GM12891 (cell line): ENCODE data around the gene C21orf91.
"Not testable (repeated sequence)": the region's sequence is repeated elsewhere in the genome, so short reads cannot be mapped to it uniquely, and the experiment has no call there.

Source experiments
- DNase-seq: peaks from one replicate; pipeline ENCODE4 v3.0.0; 2011; ENCODE audit warnings: low spot score; ENCODE audit not compliant: insufficient read length
- FAIRE-seq: peaks from 2 replicates; lab custom pipeline; 2011; peaks lifted over from hg19 to GRCh38; lab: Jason Lieb, UNC
- PAX5 ChIP-seq: IDR thresholded peaks from 2 replicates; pipeline ENCODE4 v1.6.1; 2011; ENCODE audit warnings: low read length, moderate library complexity, mild to moderate bottlenecking; ENCODE audit not compliant: insufficient read depth, severe bottlenecking
- POLR2A ChIP-seq: IDR thresholded peaks from 2 replicates; pipeline ENCODE4 v1.6.1; 2011; ENCODE audit warnings: low read depth, low read length, control low read depth
- POLR2AphosphoS5 ChIP-seq: IDR thresholded peaks from 2 replicates; pipeline ENCODE4 v1.6.1; 2011; ENCODE audit warnings: low read depth, low read length, control low read depth
- POU2F2 ChIP-seq: IDR thresholded peaks from 2 replicates; pipeline ENCODE4 v1.6.1; 2011; ENCODE audit warnings: low read depth, mild to moderate bottlenecking, control low read depth, low read length, moderate library complexity
- SPI1 ChIP-seq: IDR thresholded peaks from 2 replicates; pipeline ENCODE4 v1.6.1; 2011; ENCODE audit warnings: low read depth, low read length, control low read depth
- TAF1 ChIP-seq: IDR thresholded peaks from 2 replicates; pipeline ENCODE4 v1.6.1; 2011; ENCODE audit warnings: low read depth, low read length, control low read depth

C21orf91 gene

GRCh38 chr21:17780539-17780938 lies 38.6 kb downstream of the C21orf91 start:
- peak; percentile 85 for FAIRE-seq
- no peak for DNase-seq
- no peak for TF ChIP-seq POLR2AphosphoS5
- TF ChIP-seq SPI1: 0 out of 2 replicates have a peak, but pooled peaks have one; percentile 5

GRCh38 chr21:17779980-17780379 lies 39.2 kb downstream of the C21orf91 start:
- TF ChIP-seq POLR2AphosphoS5 (no peak), SPI1 (no peak), POLR2A (no peak), TAF1 (no peak), POU2F2 (no peak), PAX5 (no peak)
- FAIRE-seq (peak; percentile 74), DNase-seq (no peak)

- no peak for DNase-seq
- peak; percentile 20 for FAIRE-seq
- TF ChIP-seq POLR2A: no peak
- TF ChIP-seq POU2F2: no peak
- no peak for TF ChIP-seq POLR2AphosphoS5
- TF ChIP-seq PAX5: no peak
- no peak for TF ChIP-seq SPI1
- no peak for TF ChIP-seq TAF1
These were observed 39.7 kb downstream of the C21orf91 start for GRCh38 chr21:17779496-17779895.

GRCh38 chr21:17777072-17777765 lies 41.9 kb downstream of the C21orf91 start:
- FAIRE-seq: no peak
- TF ChIP-seq PAX5: no peak
- no peak for TF ChIP-seq SPI1
- no peak for TF ChIP-seq TAF1
- TF ChIP-seq POLR2A: no peak
- TF ChIP-seq POLR2AphosphoS5: no peak
- TF ChIP-seq POU2F2: no peak
- DNase-seq: no peak

GRCh38 chr21:17775431-17776126 lies 43.6 kb downstream of the C21orf91 start:
- DNase-seq (no peak), FAIRE-seq (peak; percentile 96)
- 0 out of 2 replicates have a peak, but pooled peaks have one; percentile 33 for TF ChIP-seq POLR2A
- TF ChIP-seq SPI1: peak; percentile 57
- no peak for TF ChIP-seq POLR2AphosphoS5

- not testable (repeated sequence) for DNase-seq, FAIRE-seq
These were observed 44.1 kb downstream of the C21orf91 start for GRCh38 chr21:17775021-17775420.

GRCh38 chr21:17769447-17769845 lies 49.7 kb downstream of the C21orf91 start:
- no peak for DNase-seq
- FAIRE-seq: no peak
- no peak for TF ChIP-seq SPI1
- TF ChIP-seq TAF1: no peak
- no peak for TF ChIP-seq POLR2AphosphoS5

- FAIRE-seq (no peak), DNase-seq (no peak)
- TF ChIP-seq POU2F2: no peak
- TF ChIP-seq PAX5: no peak
- TF ChIP-seq TAF1: no peak
- no peak for TF ChIP-seq POLR2A
- TF ChIP-seq SPI1: no peak
- TF ChIP-seq POLR2AphosphoS5: no peak
These were observed 50.2 kb downstream of the C21orf91 start for GRCh38 chr21:17768840-17769446.

GRCh38 chr21:17765207-17765606 lies 53.9 kb downstream of the C21orf91 start:
- FAIRE-seq (no peak), DNase-seq (no peak)
- TF ChIP-seq PAX5: no peak
- TF ChIP-seq POLR2A: no peak
- no peak for TF ChIP-seq POU2F2
- no peak for TF ChIP-seq TAF1
- TF ChIP-seq SPI1: no peak

GRCh38 chr21:17763288-17764037 lies 55.7 kb downstream of the C21orf91 start:
- no peak for TF ChIP-seq TAF1
- no peak for TF ChIP-seq POLR2AphosphoS5
- TF ChIP-seq POU2F2: no peak
- no peak for TF ChIP-seq SPI1
- no peak for TF ChIP-seq PAX5
- no peak for TF ChIP-seq POLR2A
- FAIRE-seq (no peak), DNase-seq (no peak)
